Spleen (tissue), 3 donors: Measurements from ENCODE around the gene NDUFA13.

Source experiments
- POLR2A ChIP-seq, 3 donors: fragments of 450-650 bp; IDR thresholded peaks; one replicate each; pipeline ENCODE4 v1.5.1; 2017; ENCODE audit warnings: antibody characterized with exemption in 3 of 3, mild to moderate bottlenecking in 1 of 3
- POLR2AphosphoS5 ChIP-seq, 3 donors: sonication (generic); formaldehyde crosslinking; IDR thresholded peaks; one replicate each; pipeline ENCODE4 v1.5.1; 2017; ENCODE audit warnings: antibody characterized with exemption in 3 of 3

- TF ChIP-seq POLR2AphosphoS5 (IDR thresholded peaks at IDR 0.05): no peak
- no peak for TF ChIP-seq POLR2A (IDR thresholded peaks at IDR 0.05)
These were observed 45.4 kb upstream of the NDUFA13 start for GRCh38 chr19:19470579-19470978.
